GM18498 (cell line): ENCODE results near the gene CHTOP.
"Not testable (repeated sequence)": the region's sequence is repeated elsewhere in the genome, so short reads cannot be mapped to it uniquely, and the experiment has no call there.

Source experiments
- ATAC-seq: cut with Tn5 transposase; IDR thresholded peaks from one replicate; pipeline ENCODE4 v1.9.1; 2021; ENCODE audit warnings: mild to moderate bottlenecking, moderate library complexity; ENCODE audit not compliant: unreplicated experiment

The CHTOP gene

DNA sequence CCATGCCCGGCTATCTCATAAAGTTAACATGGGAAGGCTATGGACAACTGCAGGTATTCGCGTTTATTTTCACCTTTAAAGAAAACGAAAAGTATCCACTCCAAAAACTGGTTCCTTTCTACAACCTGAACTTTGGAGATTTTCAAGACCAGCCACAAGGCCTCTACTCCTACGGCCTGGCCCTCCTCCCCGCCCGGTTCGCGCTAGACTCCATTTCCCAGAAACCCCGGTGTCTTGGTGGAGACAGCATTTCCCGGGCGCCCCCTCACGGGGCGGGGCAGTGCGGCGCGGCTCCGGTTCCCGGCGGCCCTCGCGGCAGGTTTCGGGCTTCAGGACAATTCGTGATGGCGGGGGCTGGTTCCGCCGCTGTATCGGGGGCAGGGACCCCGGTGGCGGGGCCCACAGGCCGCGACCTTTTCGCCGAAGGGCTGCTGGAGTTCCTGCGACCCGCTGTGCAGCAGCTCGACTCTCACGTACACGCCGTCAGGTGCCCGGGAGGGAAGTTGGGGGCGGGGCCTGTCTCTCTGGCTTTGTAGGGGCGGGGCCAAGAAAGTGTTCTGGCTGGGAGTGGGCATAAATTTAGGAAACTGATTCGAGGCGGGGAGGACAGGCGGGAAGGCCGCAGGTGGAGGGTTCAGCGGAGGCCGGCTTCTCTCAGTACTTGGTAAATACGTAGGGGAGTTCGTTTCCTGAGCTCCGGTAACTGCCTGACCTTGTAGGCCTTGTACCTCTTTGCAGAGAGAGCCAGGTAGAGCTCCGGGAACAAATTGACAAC, 24.7 kb downstream of the CHTOP start, which contains the start of gene SNAPIN:
TSS of gene SNAPIN (plus strand) at position 304 of the 775 bp plus-strand sequence. CDS start at position 345, 41 bp downstream.
- ATAC-seq: peak; percentile 89

GRCh38 chr1:153659175-153659534, 25.3 kb downstream of the CHTOP start:
- ATAC-seq: peak; percentile 5

- no peak for ATAC-seq
These were observed 25.8 kb downstream of the CHTOP start for GRCh38 chr1:153659656-153660055.

DNA sequence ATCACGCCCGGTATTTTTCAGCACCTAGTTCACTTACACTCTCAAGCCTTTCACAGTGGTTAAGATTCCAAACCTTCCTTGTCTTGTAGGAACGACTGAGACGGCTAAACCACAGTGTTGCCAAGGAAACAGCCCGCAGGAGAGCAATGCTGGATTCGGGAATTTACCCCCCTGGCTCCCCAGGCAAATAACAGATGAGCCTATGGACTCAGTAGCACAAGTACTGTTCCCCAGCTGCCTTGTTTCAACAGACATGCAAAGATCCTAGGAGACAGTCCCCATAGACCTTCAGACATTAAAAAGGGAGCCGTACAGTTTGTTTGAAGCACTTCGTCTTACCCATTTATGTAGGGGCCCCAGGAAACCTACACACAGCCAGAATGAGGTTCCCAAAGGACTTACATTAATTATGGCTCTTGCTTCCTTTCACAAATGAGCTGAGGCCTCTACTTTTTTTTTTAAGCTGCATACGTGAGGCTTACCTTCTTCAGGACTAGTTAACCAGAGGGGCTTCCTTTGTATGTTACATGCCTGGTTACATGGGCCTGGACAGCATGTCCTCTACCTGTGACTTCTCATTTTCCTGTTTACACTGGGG, 27.3 kb downstream of the CHTOP start:
- ATAC-seq: no peak

DNA sequence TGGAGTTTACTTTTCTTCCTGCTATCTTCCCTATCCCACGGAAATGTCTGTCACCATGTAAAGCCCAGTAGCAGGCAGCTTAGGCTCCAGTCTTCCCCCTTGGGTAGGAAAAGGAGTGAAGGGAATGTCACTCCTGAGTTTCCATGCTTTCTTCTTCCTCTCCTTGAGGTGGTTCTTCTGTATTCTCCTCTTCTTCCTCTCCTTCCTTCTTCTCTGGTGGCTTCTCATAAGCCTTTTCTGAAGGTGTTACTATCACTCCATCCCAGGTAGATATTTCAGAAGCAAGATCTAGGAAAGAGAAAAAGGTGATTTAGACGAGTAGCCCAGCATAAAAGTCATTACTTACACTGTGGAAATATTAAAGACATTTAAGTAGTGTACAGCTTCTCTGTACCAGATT, 28.4 kb downstream of the CHTOP start:
- no peak for ATAC-seq

DNA sequence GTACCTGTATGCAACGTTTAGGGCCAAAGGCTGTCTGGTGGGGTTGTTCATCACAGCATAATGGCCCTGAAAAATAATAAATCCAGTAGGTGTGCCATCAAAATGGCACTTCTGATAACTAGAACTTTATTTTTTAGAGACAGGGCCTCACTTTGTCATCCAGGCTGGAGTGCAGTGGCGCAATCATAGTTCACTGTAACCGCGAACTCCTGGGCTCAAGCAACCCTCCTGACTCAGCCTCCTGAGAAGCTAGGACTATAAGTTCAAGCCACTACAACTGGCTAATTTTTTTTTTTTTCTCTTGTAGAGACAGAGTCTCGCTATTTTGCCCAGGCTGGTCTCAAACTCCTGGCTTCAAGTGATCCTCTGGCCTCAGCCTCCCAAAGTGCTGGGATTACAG, 29.3 kb downstream of the CHTOP start:
- no peak for ATAC-seq

GRCh38 chr1:153667439-153667838, 33.6 kb downstream of the CHTOP start:
- ATAC-seq: no peak

DNA sequence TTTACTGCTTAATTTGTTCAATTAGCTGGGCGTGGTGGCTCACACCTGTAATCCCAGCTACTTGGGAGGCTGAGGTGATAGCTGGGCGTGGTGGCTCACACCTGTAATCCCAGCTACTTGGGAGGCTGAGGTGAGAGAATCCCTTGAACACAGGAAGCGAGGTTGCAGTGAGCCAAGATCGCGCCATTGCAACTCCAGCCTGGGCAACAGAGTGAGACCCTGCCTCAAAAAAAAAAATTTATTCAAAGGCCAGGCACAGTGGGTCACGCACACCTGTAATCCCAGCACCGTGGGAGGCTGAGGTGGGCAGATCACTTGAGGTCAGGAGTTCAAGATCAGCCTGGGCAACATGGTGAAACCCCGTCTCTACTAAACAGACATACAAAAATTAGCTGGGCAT, 34.8 kb downstream of the CHTOP start:
- not testable (repeated sequence) for ATAC-seq

DNA sequence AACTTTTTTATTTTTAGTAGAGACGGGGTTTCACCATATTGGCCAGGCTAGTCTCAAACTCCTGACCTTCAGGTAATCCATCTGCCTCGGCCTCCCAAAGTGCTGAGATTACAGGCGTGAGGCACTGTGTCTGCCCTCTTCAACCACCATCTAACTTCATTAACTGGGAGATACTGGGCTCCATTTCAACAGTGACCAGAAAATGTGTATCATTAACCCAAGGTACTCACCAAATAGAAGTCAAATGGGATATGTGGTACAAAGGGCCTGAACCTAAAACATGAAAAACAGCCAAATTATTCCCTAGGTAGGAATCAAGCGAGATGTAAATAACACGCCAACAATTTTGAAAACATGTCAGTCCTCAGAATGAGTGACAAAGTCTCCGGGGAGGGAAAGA, 35.7 kb downstream of the CHTOP start:
- ATAC-seq: no peak

DNA sequence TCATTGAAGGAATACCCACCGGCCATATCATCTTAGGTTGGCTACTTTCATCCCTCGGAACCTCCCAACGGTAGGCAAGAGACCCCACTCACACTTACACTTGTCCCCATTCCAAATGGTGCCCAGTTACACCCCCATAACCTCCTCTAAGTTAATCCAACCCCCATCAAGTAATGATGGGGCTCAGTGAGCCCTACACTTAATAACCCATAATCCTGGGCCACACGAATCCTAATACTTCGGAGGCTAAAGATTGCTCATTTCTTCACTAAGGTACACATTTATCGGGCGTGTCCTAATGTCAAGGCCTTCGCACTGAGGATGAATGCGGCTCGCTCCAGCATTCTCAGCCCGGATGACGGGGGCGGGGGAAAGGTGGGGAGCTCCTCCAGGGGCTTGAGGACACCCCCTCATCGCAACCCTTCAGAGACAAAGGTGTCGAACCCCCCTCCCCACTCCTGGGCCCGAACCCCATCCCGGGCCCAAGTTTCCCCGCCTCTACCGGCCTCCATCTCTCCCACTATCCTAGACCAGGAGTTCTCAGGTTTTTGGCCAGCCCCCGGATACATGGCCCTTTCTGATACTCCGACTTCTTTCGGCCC, 36.5 kb downstream of the CHTOP start:
- no peak for ATAC-seq

- ATAC-seq: peak; percentile 93
These were observed 37.2 kb downstream of the CHTOP start, which contains the start of gene ILF2 for GRCh38 chr1:153670859-153671627. Gene ILF2 (minus strand): TSS chr1:153670993. CDS start chr1:153670922, 71 bp downstream.

DNA sequence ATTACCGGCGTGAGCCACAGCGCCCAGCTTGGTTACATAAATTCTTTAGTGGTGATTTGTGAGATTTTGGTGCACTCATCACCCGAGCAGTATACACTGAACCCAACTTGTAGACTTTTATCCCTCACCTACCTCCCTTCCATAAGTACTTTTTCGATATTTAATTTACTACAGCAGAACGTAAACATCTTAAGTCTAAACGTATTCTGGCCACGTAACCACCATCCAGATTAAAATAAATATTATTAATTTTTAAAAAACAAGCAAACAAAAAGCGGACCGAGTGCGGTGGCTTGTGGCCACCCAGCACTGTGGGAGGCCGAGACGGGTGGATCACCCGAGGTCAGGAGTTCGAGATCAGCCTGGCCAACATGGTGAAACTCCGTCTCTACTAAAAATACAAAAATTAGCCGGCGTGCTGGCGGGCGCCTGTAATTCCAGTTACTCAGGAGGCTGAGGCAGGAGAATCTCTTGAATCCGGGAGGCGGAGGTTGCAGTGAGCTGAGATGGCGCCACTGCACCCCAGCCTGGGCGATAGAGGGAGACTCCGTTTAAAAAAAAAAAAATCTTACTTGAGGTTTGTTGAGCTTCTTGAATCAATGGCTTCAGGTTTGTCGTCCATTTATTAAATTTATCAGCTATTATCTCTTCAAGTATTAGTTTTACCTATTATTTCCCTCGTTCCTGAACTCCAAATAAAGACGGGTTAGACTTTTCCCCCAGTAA, 37.9 kb downstream of the CHTOP start:
- ATAC-seq: peak; percentile 18

- no peak for ATAC-seq
These were observed 39.6 kb downstream of the CHTOP start for GRCh38 chr1:153673511-153673910.

GRCh38 chr1:153677718-153678518, 44.1 kb downstream of the CHTOP start:
- no peak for ATAC-seq

DNA sequence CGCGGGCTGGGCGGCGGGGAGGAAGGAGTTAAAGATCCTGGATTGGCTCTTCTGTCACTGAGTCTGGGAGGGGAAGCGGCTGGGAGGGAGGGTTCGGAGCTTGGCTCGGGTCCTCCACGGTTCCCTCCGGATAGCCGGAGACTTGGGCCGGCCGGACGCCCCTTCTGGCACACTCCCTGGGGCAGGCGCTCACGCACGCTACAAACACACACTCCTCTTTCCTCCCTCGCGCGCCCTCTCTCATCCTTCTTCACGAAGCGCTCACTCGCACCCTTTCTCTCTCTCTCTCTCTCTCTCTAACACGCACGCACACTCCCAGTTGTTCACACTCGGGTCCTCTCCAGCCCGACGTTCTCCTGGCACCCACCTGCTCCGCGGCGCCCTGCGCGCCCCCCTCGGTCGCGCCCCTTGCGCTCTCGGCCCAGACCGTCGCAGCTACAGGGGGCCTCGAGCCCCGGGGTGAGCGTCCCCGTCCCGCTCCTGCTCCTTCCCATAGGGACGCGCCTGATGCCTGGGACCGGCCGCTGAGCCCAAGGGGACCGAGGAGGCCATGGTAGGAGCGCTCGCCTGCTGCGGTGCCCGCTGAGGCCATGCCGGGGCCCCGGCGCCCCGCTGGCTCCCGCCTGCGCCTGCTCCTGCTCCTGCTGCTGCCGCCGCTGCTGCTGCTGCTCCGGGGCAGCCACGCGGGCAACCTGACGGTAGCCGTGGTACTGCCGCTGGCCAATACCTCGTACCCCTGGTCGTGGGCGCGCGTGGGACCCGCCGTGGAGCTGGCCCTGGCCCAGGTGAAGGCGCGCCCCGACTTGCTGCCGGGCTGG, 44.9 kb downstream of the CHTOP start, which contains the start of gene NPR1:
TSS of gene NPR1 (plus strand) at position 170 of the 818 bp plus-strand sequence. CDS start at position 591, 421 bp downstream.
- no peak for ATAC-seq

GRCh38 chr1:153679337-153680119, 45.7 kb downstream of the CHTOP start:
- no peak for ATAC-seq

GRCh38 chr1:153680120-153680403, 46.2 kb downstream of the CHTOP start:
- no peak for ATAC-seq

GRCh38 chr1:153682730-153683129, 48.9 kb downstream of the CHTOP start:
- no peak for ATAC-seq
